Measurements from ENCODE around the gene CNIH1. TPM values are rescaled to one million over a fixed set of nuclear protein-coding genes. Genes with fewer than 3 reads are reported as not detected.

Gene CNIH1
- total RNA-seq, 1 experiment from 2014 or later = 149 TPM

DNA sequence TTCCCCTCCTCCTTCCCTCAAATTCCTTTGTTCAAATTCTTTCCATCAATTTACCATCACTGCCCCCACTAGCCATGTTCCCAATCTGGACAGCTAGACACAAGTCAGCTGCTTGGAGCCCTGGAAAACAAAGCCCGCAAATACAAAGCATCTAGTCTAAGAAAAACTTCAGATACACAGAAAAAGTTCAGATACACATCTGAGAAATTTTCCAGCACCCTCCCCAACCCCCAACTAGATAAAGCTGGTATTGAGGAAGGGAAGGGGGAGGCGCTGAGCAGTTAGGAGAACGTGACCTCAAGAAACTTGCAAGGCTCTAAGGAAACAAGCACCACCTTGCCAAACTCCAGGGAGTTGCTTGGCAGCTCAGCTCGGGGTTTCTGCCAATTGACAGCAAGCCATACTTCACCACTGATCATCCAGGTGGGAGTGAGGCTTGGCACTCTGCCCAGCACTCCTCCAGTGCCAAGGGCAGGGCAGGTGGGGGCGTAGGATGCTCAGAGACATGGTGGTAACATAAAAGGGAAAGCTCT is 5.1 kb upstream of the CNIH1 start:
- ChIA-PET RAD21 (ENCODE audit: low non-redundant PET in 1 of 2, low total read pairs in 2 of 2, uncharacterized antibody in 2 of 2, unreplicated experiment in 2 of 2) (no interaction called here), CTCF (interaction anchor here (0.8 to 1.0 kb wide), 2 partner anchors 42 to 118 kb away, joined by 3 read pairs; no protein-coding TSS in a partner anchor), POLR2A (no interaction called here)
- no TSS peak for BruUV-seq (replicated peaks)
- no peak for TF ChIP-seq EGR1 (IDR thresholded peaks at IDR 0.05; ENCODE audit: low read depth)
- TF ChIP-seq CBX3 (IDR thresholded peaks at IDR 0.05; ENCODE audit: low read depth) = no peak
- Histone ChIP-seq H3K4me1 (ENCODE audit: control insufficient read depth in 1 of 2, insufficient read depth in 2 of 2, low read length in 2 of 2) (peaks cover 8 to 15% of the 10 kb centered on the region in 2 experiments; a peak in 3 of 4 replicates), H3K27me3 (ENCODE audit: insufficient read depth, low read length) (no peaks in the 10 kb centered on the region), H3K79me2 (ENCODE audit: insufficient read depth, low read length) (no peaks in the 10 kb centered on the region), H3K9me2 (ENCODE audit: insufficient read depth) (no peaks in the 10 kb centered on the region), H3K9me3 (ENCODE audit: control insufficient read depth in 1 of 2, insufficient read depth in 1 of 2, low read depth in 1 of 2, low read length in 2 of 2) (no peaks in the 10 kb centered on the region), H2AFZ (ENCODE audit: low read depth, low read length, poor library complexity, severe bottlenecking) (no peak overlapping the region), H3K9ac (ENCODE audit: low read length) (no peak overlapping the region), H3K27ac (ENCODE audit: low read depth, low read length) (no peak overlapping the region), H3K4me2 (ENCODE audit: low read length) (0 out of 2 replicates have a peak overlapping the region, but pooled peaks have one; percentile 1), H4K20me1 (ENCODE audit: insufficient read depth) (no peaks in the 10 kb centered on the region), H3K36me3 (ENCODE audit: control insufficient read depth in 1 of 2, insufficient read depth in 2 of 2, low read length in 2 of 2) (no peaks in the 10 kb centered on the region), H3K4me3 (replicated peaks in 1 of 2; ENCODE audit: low read depth in 1 of 2, low read length in 2 of 2) (no peak overlapping the region)
- ATAC-seq (no peak), DNase-seq (ENCODE audit: low read depth, low spot score) (no peak)
- intact Hi-C loops (cut with micrococcal nuclease) = no loop called here

DNA sequence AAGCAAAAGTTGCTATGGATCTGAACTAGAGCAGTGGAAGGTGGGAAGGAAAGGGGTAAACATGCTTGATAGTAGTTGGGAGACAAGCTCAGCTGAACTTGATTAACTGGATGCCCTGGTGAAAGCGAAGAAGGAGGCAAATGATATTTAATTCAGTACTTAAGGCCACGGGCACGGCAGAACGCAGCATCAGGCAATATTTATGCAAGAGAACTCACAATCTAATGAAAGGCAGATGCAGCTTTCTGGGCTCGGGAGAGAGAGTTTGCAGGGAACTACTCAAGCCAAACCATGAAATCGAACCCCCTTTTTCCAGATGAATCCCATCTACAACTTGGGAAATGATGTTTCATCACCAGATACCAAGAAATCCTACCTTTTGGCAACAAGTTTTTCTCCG is 3.5 kb upstream of the CNIH1 start:
- CTCF ChIA-PET = interaction anchor here (1.4 kb wide), 1 partner anchor 120 kb away, joined by 3 read pairs; no protein-coding TSS in a partner anchor
- no peak for ATAC-seq
- Histone ChIP-seq H3K9ac (ENCODE audit: low read length) (no peak overlapping the region), H3K27ac (ENCODE audit: low read depth, low read length) (no peak overlapping the region), H2AFZ (ENCODE audit: low read depth, low read length, poor library complexity, severe bottlenecking) (no peak overlapping the region), H3K9me2 (ENCODE audit: insufficient read depth) (no peaks in the 10 kb centered on the region), H4K20me1 (ENCODE audit: insufficient read depth) (no peaks in the 10 kb centered on the region), H3K36me3 (ENCODE audit: control insufficient read depth in 1 of 2, insufficient read depth in 2 of 2, low read length in 2 of 2) (no peaks in the 10 kb centered on the region), H3K4me1 (ENCODE audit: control insufficient read depth in 1 of 2, insufficient read depth in 2 of 2, low read length in 2 of 2) (peaks cover 8 to 22% of the 10 kb centered on the region in 2 experiments; a peak in 3 of 4 replicates), H3K79me2 (ENCODE audit: insufficient read depth, low read length) (peaks cover 12% of the 10 kb centered on the region), H3K27me3 (ENCODE audit: insufficient read depth, low read length) (no peaks in the 10 kb centered on the region), H3K4me3 (replicated peaks in 1 of 2; ENCODE audit: low read depth in 1 of 2, low read length in 2 of 2) (no peak overlapping the region), H3K9me3 (ENCODE audit: control insufficient read depth in 1 of 2, insufficient read depth in 1 of 2, low read depth in 1 of 2, low read length in 2 of 2) (no peaks in the 10 kb centered on the region), H3K4me2 (ENCODE audit: low read length) (no peak overlapping the region)
- RAD21 ChIA-PET (ENCODE audit: low non-redundant PET in 1 of 2, low total read pairs in 2 of 2, uncharacterized antibody in 2 of 2, unreplicated experiment in 2 of 2) = no interaction called here
- DNase-seq (ENCODE audit: low read depth, low spot score) = no peak
- intact Hi-C loops (cut with micrococcal nuclease) = no loop called here
- BruUV-seq (replicated peaks) = no TSS peak
- POLR2A ChIA-PET = no interaction called here
- TF ChIP-seq POLR2AphosphoS5 (IDR thresholded peaks at IDR 0.05; ENCODE audit: low read depth, low read length) (no peak), FOSL1 (IDR thresholded peaks at IDR 0.05; ENCODE audit: low read depth) (no peak), POLR2A (IDR thresholded peaks at IDR 0.05; ENCODE audit: borderline replicate concordance, extremely low read depth, insufficient read depth, insufficient read length) (no peak), ZNF274 (IDR thresholded peaks at IDR 0.05; ENCODE audit: low read depth, low read length) (no peak), CBX3 (IDR thresholded peaks at IDR 0.05; ENCODE audit: low read depth) (no peak), EGR1 (IDR thresholded peaks at IDR 0.05; ENCODE audit: low read depth) (no peak), ATF3 (IDR thresholded peaks at IDR 0.05) (no peak), ZBTB33 (IDR thresholded peaks at IDR 0.05; ENCODE audit: extremely low read depth, insufficient replicate concordance, low read length) (no peak), YY1 (IDR thresholded peaks at IDR 0.05; ENCODE audit: extremely low read depth, insufficient replicate concordance, low read depth, low read length) (no peak), RAD21 (IDR thresholded peaks at IDR 0.05; ENCODE audit: low read depth) (no peak), ELF1 (IDR thresholded peaks at IDR 0.05; ENCODE audit: borderline replicate concordance, low read depth) (no peak), SIN3A (IDR thresholded peaks at IDR 0.05; ENCODE audit: low read depth) (no peak), EZH2phosphoT487 (IDR thresholded peaks at IDR 0.05; ENCODE audit: borderline replicate concordance) (no peak), EZH2 (IDR thresholded peaks at IDR 0.05) (no peak), MAX (IDR thresholded peaks at IDR 0.05) (no peak), ZFX (IDR thresholded peaks at IDR 0.05) (no peak), JUND (IDR thresholded peaks at IDR 0.05) (no peak)
- TF ChIP-seq, protein P1, sequence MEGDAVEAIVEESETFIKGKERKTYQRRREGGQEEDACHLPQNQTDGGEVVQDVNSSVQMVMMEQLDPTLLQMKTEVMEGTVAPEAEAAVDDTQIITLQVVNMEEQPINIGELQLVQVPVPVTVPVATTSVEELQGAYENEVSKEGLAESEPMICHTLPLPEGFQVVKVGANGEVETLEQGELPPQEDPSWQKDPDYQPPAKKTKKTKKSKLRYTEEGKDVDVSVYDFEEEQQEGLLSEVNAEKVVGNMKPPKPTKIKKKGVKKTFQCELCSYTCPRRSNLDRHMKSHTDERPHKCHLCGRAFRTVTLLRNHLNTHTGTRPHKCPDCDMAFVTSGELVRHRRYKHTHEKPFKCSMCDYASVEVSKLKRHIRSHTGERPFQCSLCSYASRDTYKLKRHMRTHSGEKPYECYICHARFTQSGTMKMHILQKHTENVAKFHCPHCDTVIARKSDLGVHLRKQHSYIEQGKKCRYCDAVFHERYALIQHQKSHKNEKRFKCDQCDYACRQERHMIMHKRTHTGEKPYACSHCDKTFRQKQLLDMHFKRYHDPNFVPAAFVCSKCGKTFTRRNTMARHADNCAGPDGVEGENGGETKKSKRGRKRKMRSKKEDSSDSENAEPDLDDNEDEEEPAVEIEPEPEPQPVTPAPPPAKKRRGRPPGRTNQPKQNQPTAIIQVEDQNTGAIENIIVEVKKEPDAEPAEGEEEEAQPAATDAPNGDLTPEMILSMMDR (IDR thresholded peaks at IDR 0.05 in 2 of 3, conservative IDR thresholded peaks at IDR 0.05 in 1 of 3; ENCODE audit: borderline replicate concordance in 1 of 3, insufficient read depth in 1 of 3, low read depth in 2 of 3, low read length in 2 of 3) = no peak
